GM19324 (cell line): ENCODE data around the gene FNTB.

ENCODE experiments used
- ATAC-seq: cut with Tn5 transposase; IDR thresholded peaks from one replicate; pipeline ENCODE4 v1.9.1; 2021; ENCODE audit warnings: mild to moderate bottlenecking, moderate library complexity; ENCODE audit not compliant: unreplicated experiment, low FRiP score

Gene FNTB

DNA sequence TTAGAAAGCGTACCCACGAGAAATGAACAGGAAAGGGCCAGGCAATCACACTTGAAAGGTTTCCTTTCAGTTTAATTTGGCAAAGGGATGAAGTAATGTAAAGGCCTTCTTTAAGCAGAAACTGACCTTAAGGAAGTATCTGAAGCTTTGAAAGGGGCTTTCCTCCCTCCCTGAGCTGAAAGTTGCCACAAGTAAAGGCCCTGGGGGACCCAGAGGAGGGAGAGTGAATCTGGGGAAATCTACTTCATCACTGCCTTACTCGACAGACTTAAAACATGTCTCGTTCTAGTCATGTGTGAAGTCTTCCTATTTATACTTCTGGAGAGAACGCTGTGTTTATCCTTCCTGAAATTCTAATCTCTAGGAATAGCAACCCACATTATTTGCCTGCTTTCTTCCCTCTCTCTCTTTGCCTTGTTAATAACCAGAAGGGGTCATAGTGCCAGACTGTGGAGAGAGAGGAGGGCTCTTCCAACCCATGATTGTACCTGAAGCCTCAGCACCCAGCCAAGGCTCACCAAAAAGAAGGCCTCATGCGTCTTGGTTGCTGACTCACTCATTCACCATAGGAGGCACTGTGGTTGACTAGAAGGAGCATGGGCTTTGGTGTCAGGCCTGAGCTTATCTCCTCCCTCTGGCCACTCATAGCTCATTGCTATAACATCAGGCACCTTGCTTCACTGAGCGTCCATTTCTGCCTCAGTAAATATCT is 33.9 kb upstream of the FNTB start:
- ATAC-seq: no peak

DNA sequence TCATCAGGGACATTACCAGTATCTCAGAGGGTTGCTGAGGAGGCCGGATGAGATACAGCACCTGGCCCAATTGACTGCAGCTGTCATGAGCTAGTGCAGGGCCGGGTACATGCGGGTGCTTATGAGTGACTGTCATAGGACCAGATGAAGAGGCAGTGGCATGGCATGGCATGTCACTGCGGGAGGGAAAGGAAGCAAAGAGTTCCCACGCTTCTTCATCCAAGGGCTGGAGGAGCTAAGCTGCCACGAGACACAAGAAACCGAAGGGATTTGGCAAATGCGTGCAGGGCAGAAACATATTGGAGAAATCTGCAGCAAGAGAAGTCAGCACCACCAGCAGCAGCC is 33.4 kb upstream of the FNTB start:
- ATAC-seq: no peak

DNA sequence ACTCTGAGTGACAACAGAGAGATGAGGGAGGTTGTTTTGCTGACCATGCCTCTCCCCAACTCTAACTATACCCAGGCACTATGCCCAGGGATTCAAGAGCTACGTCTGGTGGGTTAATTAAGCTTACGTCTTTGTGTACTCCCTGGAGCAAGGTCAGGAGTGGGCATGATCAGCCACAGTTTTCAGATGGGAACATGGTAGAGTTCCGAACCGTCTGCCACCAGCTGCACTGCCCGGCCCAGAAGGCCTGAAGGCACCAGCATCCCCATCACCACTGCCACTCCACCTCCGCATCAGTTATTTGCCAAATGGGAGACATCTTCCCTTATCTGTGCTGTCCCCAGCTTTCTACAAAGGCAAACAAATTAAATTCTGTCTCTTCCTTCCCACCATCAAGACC is 33.0 kb upstream of the FNTB start:
- no peak for ATAC-seq

DNA sequence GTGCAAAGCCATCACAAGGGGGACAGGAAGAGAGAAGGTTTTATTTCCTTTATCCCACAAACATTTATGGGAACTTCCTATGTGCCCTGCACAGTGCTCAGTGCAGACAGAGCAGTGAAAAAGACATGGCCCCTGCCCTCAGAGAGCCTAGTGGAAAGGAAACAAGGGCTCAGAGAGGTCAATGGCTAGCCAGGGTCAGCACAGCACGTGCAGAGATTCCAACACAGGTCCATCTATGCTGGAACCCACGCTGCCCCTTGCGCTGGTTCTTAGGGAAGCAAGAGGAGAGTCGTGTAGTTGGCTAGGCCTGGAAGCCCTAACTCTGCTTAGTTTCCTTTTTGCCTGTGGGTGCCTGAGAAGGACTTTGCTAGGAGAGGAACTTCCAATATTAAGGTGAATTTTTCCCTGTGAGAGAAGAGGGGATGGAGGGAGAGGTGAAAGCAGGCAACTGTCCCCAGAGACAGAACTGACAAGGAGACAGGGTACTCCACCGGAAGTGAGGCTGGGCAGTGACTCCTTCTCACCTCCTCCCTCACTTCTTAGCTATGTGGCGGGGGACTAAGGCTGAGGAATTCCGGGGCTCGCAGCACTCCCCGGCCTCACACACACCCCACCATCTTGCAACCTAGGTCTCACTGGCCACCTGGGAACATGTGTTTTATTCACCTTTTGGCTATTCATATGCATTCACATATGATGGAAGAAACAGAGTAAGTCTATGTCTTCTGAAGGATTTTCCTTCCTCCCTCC is 32.0 kb upstream of the FNTB start:
- no peak for ATAC-seq

DNA sequence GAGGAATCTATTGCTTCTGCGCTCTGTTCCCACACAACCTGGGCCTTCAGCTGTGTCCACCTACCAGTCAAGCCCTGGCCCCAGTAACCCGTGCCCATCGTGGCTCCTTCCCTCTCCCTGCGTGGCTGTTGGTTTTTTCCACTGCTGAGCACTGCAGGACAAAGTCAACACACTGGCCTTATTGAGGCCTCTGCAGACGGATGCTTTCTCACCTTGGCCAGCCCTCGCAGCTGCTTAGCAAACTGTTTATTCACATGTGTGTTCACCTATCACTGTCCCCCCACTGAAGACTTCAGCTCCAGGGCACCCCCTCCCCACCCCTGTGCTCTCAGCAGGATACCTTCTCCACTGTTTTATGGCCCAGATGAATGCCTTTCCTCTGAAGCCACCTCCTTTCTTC is 31.4 kb upstream of the FNTB start:
- no peak for ATAC-seq

DNA sequence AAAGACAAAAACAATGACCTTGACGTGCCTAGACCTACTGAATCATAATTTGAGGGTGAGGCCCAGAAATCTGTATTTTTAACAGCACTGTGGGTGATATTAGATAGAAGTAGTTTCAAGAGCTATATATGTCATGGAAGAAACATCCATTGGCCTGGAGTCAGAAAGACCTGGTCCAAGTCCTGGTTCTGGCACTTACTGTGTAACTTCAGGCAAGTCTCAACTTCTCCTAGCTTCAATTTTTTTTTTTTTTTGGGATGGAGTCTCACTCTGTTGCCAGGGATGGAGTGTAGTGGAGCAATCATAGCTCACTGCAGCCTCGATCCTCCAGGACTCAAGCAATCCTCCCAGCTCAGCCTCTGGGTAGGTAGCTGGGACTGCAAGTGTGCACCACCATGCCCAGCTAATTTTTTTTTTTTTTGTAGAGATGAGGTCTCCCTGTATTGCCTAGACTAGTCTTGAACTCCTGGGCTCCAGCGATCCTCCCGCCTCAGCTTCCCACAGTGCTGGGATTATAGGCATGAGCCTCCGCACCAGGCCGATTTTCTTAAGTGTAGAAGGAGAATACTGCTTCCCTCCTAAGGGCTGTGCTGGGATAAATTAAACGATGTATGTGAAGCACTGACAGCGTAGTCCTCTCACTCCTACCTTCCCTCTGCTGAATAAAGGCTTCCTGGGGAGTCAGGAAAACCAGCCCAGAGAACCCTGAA is 29.8 kb upstream of the FNTB start:
- no peak for ATAC-seq

DNA sequence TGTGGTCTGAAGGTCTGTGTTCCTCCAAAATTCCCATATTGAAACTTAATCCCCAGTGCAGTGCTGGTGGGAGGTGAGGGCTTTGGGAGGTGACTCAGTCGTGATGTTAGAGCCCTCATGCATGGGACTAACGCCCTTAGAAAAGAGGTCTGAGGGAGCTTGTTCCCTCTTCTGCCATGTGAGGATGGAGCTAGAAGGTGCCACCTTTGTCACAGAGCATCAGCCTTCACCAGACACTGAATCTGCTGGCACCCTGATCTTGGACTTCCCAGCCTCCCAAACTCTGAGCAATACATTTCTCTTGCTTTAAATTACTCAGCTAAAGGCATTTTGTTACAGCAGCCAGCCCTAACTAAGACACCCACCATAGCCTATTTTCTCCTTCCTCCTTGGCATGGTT is 28.5 kb upstream of the FNTB start:
- no peak for ATAC-seq

DNA sequence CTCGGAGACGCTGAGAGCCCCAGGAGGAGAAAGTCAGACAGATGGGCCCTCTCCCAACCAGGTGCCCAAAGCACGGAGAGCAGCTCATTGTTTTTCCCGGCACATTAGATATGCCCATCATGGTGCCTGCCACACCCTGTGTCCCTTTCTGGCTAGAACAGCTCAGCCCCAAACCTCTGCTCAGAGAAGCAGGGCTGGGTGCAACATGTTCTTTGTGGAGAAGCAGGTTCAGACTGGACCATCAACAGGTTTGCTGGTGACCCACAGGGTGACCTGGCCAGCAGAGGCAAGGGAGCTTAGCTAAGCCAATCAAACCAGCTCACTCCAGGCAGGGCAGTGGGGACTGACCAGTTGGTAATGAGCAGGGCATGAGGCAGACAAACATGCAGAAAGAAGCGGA is 28.0 kb upstream of the FNTB start:
- no peak for ATAC-seq

DNA sequence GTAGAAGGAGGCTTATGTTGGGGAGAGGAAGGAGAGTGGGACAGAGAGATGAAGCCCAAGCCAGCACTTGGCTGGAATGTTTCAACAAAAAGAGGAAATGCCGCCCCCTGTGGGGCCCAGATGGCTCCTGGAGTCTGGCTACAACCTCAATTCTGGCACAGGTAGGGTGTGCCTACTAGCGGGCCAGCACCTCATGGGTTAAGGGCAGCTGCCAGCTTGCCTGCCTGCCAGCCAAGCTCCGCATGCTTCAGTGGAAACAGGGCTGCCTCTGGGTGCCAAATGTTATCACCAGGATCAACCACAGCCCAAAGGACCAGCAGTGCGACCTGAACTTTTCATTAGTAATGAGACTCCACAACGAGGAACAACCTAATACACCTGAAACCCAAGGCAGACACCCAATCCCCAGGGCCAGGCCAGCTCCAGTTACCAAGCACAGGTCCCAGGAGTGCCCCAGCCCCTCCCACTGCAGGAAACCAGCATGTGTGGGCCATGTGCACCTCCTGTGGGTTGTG is 25.9 kb upstream of the FNTB start:
- no peak for ATAC-seq

DNA sequence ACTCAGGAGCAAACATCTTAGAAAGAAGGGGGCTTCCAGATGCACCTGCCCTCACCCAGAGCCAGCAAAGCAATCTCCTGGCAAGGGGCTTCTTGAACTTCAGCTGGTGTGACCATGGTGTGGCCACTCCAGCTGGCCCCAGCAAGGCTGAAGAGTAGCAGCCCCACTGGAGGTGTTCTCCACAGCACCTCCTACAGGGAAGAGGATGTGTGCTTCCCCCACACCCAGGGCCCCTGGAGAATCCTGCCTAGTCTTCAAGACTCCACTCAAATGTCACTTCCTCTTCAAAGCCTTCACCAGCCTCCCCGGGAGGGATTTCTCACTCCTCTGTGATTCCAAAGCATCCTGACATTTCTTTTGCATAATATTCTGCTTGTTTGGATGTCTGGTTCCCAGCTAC is 23.1 kb upstream of the FNTB start:
- no peak for ATAC-seq

DNA sequence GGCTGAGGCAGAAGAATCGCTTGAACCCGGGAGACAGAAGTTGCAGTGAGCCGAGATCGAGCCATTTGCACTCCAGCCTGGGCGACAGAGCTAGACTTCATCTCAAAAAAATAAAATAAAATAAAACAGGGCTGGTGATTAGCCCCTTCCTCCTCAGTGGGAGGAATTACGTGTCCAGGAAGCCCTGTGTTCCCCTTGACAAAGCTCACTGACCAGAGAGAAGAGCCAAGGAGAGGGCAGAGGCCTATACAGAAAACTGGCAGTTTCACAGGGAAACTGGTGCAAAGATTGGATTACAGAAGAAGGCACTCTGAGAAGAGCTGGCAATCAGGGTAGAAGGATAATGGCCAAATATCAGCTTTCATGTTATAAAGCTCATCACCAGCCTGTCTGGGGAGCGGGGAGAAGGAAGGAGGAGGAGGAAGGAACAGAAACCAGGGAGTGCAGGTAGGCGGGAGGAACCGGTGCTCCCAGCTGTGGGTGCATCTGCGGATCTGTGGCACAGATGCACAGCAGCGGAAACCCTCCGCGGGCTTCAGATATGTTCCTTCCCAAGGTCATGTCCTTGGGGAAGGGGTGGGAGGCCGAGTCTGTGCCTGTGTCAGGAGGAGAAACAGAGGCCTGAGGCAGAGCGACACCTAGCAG is 21.2 kb upstream of the FNTB start:
- no peak for ATAC-seq

DNA sequence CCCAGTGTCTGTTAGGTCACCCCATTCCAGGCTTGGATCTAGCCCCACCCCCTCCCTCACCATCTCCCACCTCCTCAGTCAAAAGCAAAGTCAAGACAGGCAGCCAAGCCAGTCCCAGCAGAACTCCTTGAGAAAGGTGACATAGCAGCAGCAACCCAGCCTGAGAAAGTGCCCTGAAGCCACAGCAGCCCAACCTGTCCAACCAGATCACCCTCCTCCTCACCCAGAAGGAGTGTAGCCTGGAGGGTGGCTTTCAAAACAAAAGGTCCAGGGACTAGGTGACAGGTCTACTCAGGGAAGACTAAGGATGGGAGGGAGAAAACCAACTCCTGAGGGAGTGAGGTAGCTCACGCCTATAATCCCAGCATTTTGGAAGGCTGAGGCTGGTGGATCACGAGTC is 19.7 kb upstream of the FNTB start:
- ATAC-seq: no peak

DNA sequence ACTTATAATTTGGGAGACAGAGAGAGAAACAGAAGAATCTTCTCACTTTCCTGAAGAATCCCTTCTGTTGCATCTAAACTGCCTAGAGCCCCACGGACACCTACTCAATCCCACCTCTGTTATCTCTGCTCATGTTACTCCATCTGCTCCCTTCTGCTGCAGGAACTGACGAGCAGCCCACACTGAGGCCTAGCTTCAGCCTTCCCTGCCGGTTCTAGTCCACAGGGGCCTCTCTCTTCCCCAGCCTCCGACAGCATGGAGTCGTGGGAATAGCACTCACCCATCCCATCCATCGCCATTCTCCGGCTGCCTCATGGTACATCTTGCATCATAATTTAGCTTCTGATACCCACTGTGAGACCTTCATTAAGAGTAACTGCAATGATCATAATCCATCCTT is 18.5 kb upstream of the FNTB start:
- ATAC-seq: no peak

DNA sequence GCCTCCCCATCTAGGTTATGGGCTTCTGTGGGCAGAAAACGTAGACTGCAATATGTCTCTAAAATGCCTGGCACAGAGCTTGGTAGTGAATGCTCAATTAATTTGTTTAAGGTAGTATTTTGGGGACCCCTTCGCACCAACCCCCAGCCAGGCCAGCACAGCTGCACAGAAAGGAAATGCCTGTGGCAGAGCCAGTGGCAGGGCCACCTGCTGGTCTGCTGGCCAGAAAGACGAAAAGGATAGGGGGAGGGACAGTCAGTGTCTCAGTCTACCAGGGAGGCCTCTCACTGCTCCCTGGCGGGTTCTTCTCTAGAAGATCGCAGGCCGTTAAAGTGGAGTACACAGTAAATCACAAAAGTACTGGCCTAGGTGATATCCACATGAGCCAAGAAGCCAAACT is 18.0 kb upstream of the FNTB start:
- ATAC-seq: no peak

DNA sequence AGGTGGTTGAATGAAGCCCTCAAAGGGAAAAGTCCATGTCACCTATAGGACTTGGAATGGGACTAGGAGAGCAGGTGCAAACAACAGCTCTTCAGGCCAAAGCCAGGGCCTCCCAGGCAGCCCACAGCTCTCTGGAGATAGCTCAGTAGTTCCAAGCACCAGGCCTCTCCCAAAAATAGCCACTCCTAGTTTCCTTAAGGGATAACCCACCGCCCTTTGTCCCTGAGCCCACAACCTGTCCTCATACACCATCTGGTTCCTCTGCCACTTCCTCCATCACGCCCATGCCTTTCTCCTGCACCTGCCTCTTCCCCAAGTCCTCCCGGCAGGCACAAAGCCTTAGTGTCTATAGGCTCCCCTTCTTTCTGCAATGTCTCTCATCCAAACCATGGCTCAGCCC is 16.7 kb upstream of the FNTB start:
- no peak for ATAC-seq

DNA sequence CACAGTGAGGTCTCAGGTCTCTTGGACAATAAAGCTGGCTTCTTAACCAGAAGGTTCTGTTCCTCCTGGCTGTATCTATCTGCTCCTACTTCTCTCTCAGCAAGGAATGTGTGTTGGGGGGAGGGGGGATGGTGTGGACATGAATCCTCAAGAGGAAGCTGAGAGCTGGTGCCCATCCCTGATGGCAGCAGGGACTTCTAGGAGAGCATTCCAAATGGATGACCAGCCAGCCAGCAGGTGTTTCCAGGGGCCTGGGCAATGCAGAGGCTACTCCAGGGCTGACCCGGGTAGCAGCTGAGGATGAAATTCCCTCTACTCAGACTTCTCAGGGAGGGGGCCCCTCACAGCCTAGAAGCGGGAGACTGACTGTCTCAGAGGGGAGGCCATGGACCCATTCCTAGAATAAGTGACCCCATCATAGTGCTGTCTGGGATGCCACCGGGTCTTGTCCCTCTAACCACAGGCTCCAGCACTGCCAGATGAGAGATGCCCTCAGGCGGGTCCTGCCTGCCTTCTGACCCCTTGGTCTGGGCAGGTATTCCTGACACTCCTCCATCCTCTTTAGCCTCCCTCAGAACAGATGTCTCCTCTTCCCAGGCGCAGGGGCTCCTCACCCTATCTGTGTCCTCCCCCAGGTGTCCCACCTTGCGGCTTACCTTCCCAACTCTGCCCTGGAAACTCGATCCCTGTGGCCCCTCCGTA is 15.8 kb upstream of the FNTB start:
- ATAC-seq: no peak

DNA sequence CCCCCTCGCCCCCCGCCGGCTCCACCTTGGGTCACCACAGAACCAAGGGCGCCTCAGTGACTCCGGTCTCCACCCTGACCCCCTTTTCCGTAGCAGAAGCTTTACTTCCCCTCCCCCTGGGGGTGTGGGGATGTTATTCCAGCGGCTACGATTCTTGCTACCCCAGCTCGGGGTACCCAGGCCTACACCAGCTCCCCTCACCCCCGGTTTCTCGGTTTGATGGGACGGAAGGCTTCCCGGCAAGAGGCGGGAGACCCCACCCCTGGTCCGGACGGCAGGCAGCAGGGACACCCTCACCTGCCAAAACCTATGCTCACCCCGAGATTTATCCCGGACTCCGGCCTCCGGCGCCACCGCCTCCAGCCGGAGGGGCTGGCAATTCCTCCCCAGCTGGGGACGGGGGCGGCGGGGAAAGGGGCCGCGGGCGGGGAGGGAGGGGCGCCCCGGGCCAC is 15.2 kb upstream of the FNTB start:
- ATAC-seq: no peak

DNA sequence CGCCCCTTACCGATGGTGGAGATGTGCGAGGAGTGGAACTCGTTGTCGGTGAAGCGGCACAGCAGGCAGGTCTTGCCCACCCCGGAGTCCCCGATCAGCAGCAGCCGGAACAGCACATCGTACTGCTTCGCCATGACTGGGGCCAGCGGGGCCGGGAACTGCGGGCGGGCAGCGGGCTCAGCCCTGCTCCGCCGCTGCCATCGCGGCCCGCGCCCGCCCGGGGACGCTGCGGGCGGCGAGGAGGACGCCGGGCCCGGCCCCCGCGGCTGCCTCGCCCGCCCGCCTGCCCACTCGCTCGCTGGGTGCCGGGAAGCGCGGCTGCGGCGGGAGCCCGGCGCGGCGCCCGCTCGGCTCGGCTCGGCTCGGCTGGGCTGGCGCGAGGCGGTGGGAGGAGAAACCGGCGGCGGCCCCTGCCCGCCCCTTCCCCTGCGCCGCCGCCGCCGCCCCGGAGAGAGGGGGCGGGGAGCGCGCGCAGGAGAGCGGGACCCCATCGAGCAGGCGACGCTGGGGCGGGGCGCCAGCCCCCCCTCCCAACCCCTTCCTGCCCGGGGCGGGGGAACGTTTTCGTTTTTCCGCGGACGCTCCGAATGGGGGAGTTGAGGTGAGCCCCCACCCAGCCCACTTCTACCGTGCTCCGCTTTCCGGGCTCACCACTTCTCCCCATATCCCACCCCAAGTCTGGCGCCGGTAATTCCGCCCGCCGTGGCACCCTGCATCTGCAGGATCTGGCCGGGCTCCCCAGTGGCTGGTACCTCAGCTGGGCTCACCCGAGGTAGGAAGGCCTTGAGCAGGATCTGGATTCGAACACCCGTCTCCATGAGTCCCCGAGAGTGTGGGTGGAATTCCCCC is 14.5 kb upstream of the FNTB start, which contains the start of gene RAB15:
Gene RAB15, minus strand, starts transcription at position 394 of the 849 bp plus-strand sequence. Its CDS starts 260 bp downstream, at position 134.
- ATAC-seq: no peak

DNA sequence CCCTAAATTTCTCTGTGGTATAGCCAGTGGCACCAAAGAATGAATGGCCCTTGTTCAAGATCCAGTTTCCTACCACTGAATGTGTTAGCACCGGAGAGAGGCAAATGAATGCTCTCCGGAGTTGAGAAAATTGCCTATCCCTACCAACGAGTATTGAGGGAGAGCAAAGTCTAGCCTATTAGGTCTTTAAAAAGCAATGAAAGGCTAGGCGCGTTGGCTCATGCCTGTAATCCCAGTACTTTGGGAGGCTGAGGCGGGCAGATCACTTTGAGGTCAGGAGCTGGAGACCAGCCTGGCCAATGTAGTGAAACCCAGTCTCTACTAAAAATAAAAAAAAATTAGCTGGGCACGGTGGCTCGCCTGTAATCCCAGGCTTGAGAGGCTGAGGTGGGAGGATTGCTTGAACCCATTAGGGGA is 13.7 kb upstream of the FNTB start:
- no peak for ATAC-seq
